ENCODE results near the gene EXOC2.
"Not testable (repeated sequence)": the region's sequence is repeated elsewhere in the genome, so short reads cannot be mapped to it uniquely, and the experiment has no call there.

EXOC2 gene

GRCh38 chr6:582370-582769, 110.6 kb downstream of the EXOC2 start:
- no peak for DNase-seq

GRCh38 chr6:579339-579738, 113.6 kb downstream of the EXOC2 start:
- no peak for DNase-seq

DNA sequence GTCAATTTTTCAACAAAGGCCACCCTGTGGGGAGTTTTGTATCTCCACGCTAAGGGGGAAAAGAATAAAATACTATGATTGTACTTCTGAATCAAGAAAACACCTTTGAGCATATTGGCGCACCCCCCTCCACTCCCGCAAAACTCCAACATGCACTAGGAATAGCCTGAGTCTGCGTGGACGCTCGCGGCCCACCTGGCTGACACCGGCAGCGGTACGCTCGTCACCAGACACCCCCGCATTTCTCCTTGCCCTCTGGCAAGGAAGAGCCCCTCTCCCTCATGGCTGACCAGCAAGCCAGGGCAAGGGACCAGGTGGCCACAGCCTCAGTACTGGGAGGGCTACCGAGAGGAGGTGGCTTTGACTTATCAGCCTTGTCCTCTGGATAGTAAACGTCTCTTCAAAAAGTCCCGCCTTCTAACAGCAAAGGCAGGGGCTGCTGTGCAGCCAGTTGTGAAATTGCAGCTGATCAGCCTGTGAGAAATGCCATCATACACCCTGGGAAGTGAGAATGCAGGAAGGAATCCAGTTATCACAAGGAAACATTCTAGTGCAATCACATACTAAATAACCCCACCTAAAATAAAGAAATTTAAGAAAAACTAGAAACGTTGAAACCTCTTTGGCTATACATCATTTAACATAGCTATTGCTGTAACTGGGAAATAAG, 120.2 kb downstream of the EXOC2 start:
- no peak for DNase-seq

DNA sequence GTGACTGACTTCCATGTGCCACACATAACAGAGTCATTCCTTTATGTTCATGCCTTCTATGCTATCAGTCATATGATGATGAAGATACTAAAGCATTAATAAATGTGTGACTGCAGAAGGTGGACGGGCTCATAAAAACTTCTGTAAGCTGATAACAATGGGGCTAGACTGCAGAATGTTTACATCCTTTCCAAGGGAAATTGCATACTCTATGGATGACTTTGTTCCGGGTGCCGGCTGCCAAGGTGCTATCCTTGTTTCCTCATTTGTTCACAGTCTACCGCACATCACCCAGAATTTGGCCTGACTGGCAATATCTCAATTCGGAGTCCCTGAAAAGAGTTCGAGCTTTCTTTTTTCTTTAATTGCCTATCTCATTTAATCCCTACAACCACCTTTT, 121.0 kb downstream of the EXOC2 start:
- no peak for DNase-seq

- no peak for DNase-seq
Measured at GRCh38 chr6:570825-571224, 122.1 kb downstream of the EXOC2 start.

DNA sequence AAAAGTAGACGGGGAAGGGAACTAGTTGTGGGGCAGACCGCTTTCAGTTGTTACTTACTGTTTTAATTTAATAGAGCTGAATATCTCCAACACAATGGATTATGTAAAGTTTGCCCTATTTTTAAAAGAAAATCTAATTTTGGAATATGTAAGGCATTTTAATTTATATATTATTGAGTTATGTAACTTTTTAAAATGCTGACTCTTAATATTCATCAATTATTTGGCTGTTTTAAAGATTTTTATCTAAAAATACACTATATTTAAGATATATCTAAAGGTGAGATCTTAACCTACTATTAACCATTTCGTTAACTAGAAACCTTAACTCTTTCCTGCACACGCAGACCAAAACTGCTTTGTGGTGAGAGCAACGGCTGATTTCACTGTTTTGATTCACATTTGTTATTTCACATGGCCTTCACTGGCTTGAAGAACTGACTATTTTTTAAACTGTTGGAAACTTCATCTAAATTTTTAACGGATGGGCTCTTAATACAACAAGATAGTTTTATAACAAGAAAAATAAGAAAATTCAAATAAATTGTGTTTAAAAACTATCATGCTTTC, 123.9 kb downstream of the EXOC2 start:
- DNase-seq, result no peak

DNA sequence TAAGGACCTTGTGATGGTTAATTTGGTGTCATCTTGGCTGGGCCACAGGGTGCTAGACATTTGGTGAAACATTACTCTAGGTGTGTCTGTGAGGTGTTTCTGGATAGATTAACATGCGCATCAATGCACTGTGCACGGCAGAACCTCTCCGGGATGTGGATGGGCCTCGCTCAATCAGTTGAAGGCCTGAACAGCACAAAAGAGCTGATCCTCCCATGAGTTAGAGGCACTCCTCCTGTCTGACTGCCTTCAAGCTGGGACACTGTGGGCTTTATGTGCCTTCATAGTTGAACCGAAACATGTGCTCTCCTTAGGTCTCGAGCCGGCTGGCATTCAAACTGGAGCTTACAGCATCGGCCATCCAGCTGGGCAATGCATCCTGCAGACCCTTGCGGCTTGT, 124.9 kb downstream of the EXOC2 start:
- no peak for DNase-seq

DNA sequence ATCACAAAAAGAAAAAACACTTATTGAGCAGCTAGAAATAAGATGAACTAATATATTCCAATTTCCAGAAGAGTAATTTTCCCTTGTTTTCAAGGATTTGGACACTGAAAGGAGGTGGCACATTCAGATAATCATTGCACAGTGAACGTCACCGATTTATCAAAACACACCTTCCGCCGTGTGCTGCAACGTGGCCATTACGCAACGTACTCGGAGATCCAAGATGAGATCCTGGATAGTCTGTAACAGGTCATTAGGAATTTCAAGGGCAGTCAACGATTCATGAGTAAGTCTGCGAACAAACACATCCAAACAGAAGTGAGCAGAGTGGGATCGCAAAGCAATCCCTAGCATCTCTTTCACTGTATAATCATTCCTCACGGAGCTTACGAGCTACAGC, 129.1 kb downstream of the EXOC2 start:
- no peak for DNase-seq

- DNase-seq, result no peak
Measured at GRCh38 chr6:562052-562676, 130.8 kb downstream of the EXOC2 start.

GRCh38 chr6:561335-561734, 131.6 kb downstream of the EXOC2 start:
- not testable (repeated sequence) for DNase-seq

- no peak for DNase-seq
Measured at GRCh38 chr6:558959-559358, 134.0 kb downstream of the EXOC2 start.

DNA sequence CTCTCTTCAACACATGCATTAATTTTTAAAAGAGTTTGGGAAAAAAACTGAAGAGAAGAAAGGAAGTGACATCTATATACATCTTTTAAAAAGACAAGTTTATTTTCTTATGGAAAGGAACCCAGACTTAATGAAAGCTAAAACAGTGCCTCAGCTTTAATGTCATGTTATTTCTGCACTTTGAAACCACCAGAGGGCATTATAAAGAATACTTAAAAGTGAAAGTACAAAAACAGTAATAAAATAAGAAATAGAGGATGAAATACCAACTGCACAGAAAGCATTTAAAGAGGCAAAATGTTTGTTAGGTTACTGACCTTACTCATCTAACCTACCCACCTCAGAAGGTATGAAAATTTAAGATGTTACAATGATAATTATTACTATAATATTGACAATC, 134.8 kb downstream of the EXOC2 start:
- no peak for DNase-seq

DNA sequence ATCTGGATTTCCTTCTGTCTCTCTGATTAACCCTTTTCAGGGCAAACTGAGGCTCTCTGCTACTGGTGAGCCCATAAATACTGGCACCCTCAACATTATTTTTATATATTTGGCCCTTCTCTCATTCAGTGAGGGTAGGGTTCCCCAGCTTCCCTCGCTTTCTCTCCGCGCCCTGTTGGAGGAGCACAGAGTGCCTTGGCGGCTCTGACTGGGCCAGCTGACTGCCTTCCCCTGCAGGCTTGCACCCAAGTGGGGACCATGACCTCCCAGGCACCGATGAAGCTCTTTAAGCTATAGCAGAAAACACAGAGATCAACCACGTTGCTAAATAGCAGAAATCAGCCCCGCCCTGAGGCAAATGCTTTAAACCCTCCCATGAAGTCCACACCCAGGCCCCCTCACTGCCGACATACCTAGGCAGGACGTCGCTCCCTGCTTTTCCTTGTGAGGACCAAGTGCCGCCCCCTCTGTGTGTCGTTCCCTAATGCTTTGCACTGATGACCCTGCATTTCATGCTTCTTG, 141.0 kb downstream of the EXOC2 start:
- no peak for DNase-seq

DNA sequence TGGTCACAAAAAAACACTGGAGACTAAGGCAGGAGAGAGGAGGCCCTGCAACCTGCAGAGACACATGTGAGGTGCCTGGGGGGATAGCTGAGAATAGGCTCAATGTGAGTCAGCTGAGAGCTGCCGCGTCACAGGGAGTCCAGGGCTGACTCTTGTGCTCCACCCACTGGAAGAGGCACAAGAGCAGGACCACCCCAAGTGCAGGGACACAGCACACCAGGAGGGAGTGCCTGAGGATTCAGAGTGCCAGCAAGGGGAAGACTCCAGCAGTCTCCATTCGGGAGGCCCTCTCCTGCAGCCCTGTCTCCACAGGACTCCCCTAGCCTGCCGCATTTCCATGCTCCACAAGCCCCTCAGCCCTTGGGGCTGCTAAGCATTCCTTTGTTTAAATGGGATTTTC, 141.5 kb downstream of the EXOC2 start:
- no peak for DNase-seq

- no peak for DNase-seq
Measured at GRCh38 chr6:549906-550305, 143.0 kb downstream of the EXOC2 start.

DNA sequence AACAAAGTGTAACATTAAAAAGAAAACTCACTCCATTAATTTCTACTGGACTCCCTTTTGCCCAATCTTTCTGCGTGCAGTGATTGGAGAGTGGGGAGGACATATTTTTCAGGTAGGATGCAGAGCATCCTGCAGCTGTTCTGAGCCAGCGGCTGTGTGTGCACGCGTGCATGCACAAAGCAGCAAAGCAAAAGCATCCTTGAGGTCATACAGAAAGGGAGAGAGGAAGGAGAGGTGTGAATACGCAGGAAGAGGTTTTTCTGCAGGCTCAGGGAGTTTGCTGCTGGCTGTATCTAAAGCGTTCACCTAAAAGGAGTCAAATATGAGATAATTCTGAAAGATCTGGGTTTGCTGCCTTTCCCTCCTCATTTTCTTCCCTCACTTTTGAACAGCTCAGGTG, 144.4 kb downstream of the EXOC2 start:
- DNase-seq, result no peak

DNA sequence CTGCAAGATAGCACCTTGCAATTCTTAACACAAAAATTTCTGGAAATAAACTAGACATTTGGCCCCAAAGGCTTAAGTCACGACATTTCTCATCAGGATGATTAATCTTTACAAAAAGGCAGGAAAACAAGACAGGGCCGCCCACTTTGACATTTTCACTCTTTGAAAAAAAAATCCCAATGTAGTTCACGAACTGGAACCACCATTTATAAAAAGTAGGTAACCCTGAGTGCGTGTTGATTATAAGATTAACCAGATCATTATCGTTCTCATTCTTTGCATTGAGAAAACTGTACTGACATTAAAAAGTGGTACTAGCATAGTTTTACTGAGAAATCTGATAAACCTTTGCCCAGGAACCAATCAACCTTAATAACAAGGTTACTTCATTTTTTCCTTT, 144.8 kb downstream of the EXOC2 start:
- no peak for DNase-seq

- DNase-seq, result no peak
Measured at GRCh38 chr6:540490-540889, 152.4 kb downstream of the EXOC2 start.

GRCh38 chr6:537114-537513, 155.8 kb downstream of the EXOC2 start:
- no peak for DNase-seq

DNA sequence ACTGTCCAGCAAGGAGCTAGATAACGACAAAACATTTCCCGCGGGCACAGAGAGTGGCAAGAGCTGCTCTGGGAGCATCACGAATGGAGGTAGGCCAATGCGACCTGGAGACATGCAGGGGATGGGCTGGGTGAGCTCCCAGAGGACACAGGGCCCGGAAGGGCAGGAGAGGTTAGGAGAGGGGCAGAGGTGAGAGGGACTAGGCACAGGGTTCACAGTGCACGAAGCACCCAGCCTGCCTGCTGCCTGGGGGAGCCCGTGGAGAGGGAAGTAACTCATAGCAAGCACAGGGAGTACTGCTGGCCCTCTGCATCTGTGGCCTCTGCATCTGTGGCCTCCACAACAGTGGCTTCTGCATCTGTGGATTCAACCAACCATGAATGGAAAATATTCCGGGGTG, 162.5 kb downstream of the EXOC2 start:
- no peak for DNase-seq

DNA sequence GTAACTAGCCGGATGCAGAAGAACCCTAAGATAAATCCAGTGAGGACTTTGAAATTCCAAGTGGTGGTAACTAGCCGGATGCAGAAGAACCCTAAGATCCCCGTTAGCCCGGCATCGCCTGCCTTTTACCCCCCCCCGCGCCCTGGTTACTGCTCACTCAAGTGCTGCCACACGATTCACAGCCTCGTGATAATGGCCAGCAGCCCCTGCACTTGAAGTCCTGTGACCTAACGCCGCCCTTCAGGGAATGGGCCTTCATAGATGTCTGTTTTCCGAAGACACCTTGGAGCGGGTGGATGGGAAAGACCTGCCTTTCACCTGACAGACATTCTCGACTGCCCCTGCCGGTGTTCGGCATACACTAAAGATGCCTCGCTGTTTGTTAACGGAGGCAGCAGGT, 163.9 kb downstream of the EXOC2 start:
- no peak for DNase-seq

DNA sequence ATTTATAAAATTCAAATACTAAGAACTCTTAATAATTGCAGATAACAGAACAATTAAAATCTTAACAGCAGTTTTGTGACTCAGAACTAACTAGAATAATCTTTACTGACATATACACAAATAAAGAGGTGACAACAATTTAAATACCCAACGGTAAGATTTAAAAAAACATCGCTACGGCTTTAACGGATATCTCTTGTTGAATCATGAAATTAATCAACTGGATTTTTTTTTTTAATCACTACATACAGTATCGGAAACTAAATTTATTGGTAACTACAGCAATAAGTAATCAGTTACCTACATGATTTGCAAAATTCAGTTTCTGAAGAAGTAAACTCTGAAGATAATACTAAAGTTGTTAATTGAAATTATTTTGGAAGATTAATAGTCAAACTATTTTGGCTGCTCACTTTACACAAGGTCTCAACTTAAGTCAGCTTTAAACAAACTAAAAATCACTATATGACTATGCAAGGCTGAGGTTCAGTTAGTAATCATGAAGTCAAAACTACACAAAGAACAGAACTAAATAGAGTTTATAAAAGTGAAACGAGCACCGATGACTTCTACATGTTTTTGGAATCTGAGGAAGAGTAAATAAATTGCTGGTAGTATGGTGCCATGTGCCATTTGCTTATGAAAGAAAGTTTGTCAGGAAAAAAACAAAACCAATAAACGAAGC, 164.8 kb downstream of the EXOC2 start:
- no peak for DNase-seq

DNA sequence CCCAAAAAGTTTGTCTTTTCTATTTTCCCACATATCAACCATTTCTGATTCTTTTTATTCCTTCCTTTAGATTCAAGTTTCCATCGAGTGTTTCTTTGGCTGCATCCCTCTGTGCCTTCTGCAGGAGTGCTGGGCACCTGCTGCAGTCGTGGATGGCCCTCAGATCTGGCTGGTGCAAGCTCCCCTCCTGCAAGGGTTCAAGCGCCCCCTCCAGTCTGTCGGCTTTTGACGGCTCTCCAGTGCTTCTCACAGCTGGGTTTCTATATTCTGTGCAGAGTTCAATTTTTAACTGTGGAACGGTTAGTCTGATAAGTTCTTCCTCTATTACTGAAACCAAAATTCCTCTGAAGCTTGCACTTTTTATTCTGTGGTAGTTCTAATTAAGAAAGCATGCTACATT, 168.1 kb downstream of the EXOC2 start:
- DNase-seq, result no peak

- DNase-seq, result no peak
Measured at GRCh38 chr6:520820-521219, 172.1 kb downstream of the EXOC2 start.

All from SHP77 treated with DMSO at 0.1 percent for 48 hours (cell line).